PC-9 (cell line): ENCODE results near the gene MYO5C. TPM values are rescaled to one million over a fixed set of nuclear protein-coding genes. Genes with fewer than 3 reads are reported as not detected.

Experiments used
- BruUV-seq: library from RNA; stranded (reverse); fragments of 400-500 nt; replicated peaks from 2 replicates; lab custom pipeline; 2021; lab: Mats Ljungman, UMichigan
- CTCF ChIA-PET: fragments of 300-600 bp; sonication (Branson Sonifier 250); formaldehyde crosslinking; loops from one replicate; lab custom pipeline; 2022; ENCODE audit warnings: antibody characterized with exemption; lab: Charles Lee
- POLR2A ChIA-PET: fragments of 300-600 bp; sonication (Branson Sonifier 250); formaldehyde crosslinking; loops from one replicate; lab custom pipeline; 2022; ENCODE audit warnings: antibody characterized with exemption; ENCODE audit not compliant: unreplicated experiment; lab: Charles Lee
- DNase-seq, 2 experiments: peaks; one replicate each; pipeline versions ENCODE4 v3.0.0 to v3.0.0-alpha.2; 2015 to 2022; ENCODE audit warnings: mixed read lengths in 1 of 2
- H2AFZ ChIP-seq: fragments of 200-600 bp; sonication (generic); 2 replicates; pipeline ENCODE4 v1.8.1; 2017; ENCODE audit warnings: antibody characterized with exemption
- H3F3A ChIP-seq: fragments of 200-600 bp; sonication (generic); 2 replicates; pipeline ENCODE4 v1.8.1; 2017; ENCODE audit warnings: antibody characterized with exemption, mild to moderate bottlenecking, low read depth; ENCODE audit not compliant: insufficient read depth
- H3K27ac ChIP-seq: fragments of 200-600 bp; sonication (generic); 2 replicates; pipeline ENCODE4 v1.6.1; 2016; ENCODE audit warnings: mixed run types
- H3K27me3 ChIP-seq: fragments of 200-600 bp; sonication (generic); 2 replicates; pipeline ENCODE4 v1.6.1; 2016; ENCODE audit warnings: low read depth, mixed run types; ENCODE audit not compliant: insufficient read depth
- H3K36me3 ChIP-seq: fragments of 200-600 bp; sonication (generic); 2 replicates; pipeline ENCODE4 v1.6.1; 2016; ENCODE audit warnings: low read depth, mixed run types
- H3K4me1 ChIP-seq: fragments of 200-600 bp; sonication (generic); replicated peaks from 2 replicates; pipeline ENCODE4 v1.6.1; 2016; ENCODE audit warnings: mixed run types; ENCODE audit not compliant: insufficient read depth
- H3K4me2 ChIP-seq: fragments of 200-600 bp; sonication (generic); 2 replicates; pipeline ENCODE4 v1.6.1; 2017; ENCODE audit warnings: mixed run types
- H3K4me3 ChIP-seq: fragments of 200-600 bp; sonication (generic); 2 replicates; pipeline ENCODE4 v1.6.1; 2016; ENCODE audit warnings: mixed run types
- H3K79me2 ChIP-seq: fragments of 200-600 bp; sonication (generic); 2 replicates; pipeline ENCODE4 v1.6.1; 2017; ENCODE audit warnings: low read depth, mixed run types
- H3K9me2 ChIP-seq: fragments of 200-600 bp; sonication (generic); 2 replicates; pipeline ENCODE4 v1.8.1; 2017; ENCODE audit warnings: mild to moderate bottlenecking; ENCODE audit not compliant: insufficient read depth
- H3K9me3 ChIP-seq: fragments of 200-600 bp; sonication (generic); 2 replicates; pipeline ENCODE4 v1.8.1; 2016; ENCODE audit warnings: low read depth; ENCODE audit not compliant: insufficient read depth
- H4K20me1 ChIP-seq: fragments of 200-600 bp; sonication (generic); 2 replicates; pipeline ENCODE4 v1.8.1; 2017; ENCODE audit not compliant: insufficient read depth
- EZH2 ChIP-seq: fragments of 200-600 bp; sonication (generic); IDR thresholded peaks from 2 replicates; pipeline ENCODE4 v1.8.0; 2017; ENCODE audit warnings: antibody characterized with exemption, low read depth
- intact Hi-C: fragments of 100-400 bp; cut with micrococcal nuclease; formaldehyde crosslinking; loops from one replicate; pipeline ENCODE4 v1.10.0; 2022; ENCODE audit not compliant: unreplicated experiment
- total RNA-seq: library from RNA; stranded (reverse); gene quantifications from 2 replicates; pipeline ENCODE4 v1.2.3, GENCODE V29; 2021
- TF ChIP-seq, protein P1 (sequence below): fragments of 200-600 bp; sonication (generic); conservative IDR thresholded peaks from 2 replicates; pipeline ENCODE4 v1.6.1; 2017; ENCODE audit warnings: mixed run types, antibody characterized with exemption, mild to moderate bottlenecking, moderate library complexity

MYO5C gene
- total RNA-seq, 1 experiment from 2014 or later, result 41.1 TPM

DNA sequence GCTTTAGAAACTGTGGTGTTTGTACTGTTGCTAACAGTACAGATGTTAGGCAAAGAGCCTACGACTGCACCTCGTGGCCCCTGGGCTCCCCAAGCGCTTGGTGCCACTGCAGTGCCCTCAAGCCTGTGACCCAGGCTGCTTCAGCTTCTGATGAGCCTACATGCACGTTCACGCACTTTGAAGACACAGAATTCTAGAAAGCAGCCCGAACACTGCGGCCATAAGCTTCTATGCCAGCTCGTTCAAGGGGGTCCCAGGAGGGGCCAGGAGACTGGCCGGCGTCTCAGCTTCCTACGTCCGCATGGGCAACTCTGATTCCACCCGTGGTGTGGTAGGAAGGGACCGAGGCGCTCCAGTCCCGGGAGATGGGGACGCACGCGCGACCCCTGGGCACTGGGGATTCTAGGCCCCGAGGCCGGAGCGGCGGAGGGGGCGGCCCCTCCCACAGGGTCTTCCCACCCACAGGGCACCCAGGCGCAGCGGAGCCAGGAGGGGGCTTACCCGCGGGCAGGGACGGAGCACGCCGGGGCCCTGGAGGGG lies 653 bp downstream of the MYO5C start:
- H3K4me1 ChIP-seq, result peaks cover 25% of the 10 kb centered on the region
- no peak for DNase-seq
- H2AFZ ChIP-seq, result peak overlapping the region; percentile 87
- peak overlapping the region; percentile 97 for H3K4me2 ChIP-seq
- no peaks in the 10 kb centered on the region for H3K27me3 ChIP-seq
- TF ChIP-seq, protein P1, sequence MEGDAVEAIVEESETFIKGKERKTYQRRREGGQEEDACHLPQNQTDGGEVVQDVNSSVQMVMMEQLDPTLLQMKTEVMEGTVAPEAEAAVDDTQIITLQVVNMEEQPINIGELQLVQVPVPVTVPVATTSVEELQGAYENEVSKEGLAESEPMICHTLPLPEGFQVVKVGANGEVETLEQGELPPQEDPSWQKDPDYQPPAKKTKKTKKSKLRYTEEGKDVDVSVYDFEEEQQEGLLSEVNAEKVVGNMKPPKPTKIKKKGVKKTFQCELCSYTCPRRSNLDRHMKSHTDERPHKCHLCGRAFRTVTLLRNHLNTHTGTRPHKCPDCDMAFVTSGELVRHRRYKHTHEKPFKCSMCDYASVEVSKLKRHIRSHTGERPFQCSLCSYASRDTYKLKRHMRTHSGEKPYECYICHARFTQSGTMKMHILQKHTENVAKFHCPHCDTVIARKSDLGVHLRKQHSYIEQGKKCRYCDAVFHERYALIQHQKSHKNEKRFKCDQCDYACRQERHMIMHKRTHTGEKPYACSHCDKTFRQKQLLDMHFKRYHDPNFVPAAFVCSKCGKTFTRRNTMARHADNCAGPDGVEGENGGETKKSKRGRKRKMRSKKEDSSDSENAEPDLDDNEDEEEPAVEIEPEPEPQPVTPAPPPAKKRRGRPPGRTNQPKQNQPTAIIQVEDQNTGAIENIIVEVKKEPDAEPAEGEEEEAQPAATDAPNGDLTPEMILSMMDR, result no peak
- TF ChIP-seq EZH2, result no peak
- H4K20me1 ChIP-seq, result no peaks in the 10 kb centered on the region
- no peaks in the 10 kb centered on the region for H3K9me3 ChIP-seq
- peaks cover 16% of the 10 kb centered on the region for H3K79me2 ChIP-seq
- BruUV-seq, result TSS peak; percentile 47
- H3K9me2 ChIP-seq, result no peaks in the 10 kb centered on the region
- H3K36me3 ChIP-seq, result no peaks in the 10 kb centered on the region
- H3F3A ChIP-seq, result no peaks in the 10 kb centered on the region
- intact Hi-C loops, result no loop called here
- POLR2A ChIA-PET, result no interaction called here
- H3K4me3 ChIP-seq, result peak overlapping the region; percentile 86
- CTCF ChIA-PET, result interaction anchor here (1.0 kb wide), 1 partner anchor 33 kb away, joined by 3 read pairs; no protein-coding TSS in a partner anchor
- peak overlapping the region; percentile 24; the same call in 1 of the 2 replicates for H3K27ac ChIP-seq

DNA sequence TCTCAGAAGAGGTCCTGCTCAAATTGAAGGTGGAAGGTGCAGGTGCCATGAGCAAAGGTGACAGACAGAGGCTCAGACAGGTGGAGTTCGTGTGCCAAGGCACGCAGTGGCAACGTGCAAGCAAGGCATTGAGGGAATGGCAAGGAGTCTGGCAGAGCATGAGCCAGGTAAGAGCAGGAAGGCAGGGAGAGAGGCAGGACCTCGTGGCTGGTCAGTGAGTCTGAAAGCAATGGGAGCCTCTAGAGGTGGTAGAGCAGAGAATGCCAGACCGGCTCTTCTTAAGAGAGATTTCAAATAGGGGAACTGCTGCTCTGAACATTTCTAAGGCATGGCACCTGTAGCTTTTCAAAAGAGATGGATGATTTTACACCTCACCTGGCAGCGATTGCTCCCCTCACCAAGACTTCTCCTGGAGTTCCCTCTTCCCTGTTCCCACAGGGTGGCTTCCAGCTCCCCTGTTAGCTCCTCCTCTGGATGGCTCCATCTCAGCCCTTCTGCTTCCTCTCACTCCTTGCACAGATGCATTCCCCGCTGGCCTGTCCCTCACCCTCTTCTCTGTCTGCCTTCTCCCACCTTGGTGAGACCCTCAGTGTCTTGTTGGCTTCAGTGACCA lies 2.7 kb downstream of the MYO5C start:
- Histone ChIP-seq H3K4me1 (peaks cover 44% of the 10 kb centered on the region), H3K9me3 (no peaks in the 10 kb centered on the region), H3K9me2 (no peaks in the 10 kb centered on the region), H3K4me2 (no peak overlapping the region), H3K79me2 (peaks cover 27% of the 10 kb centered on the region), H3K36me3 (no peaks in the 10 kb centered on the region), H3K4me3 (no peak overlapping the region), H3K27me3 (no peaks in the 10 kb centered on the region), H3K27ac (no peak overlapping the region), H3F3A (peaks cover 7% of the 10 kb centered on the region; the same call in 1 of the 2 replicates), H4K20me1 (no peaks in the 10 kb centered on the region), H2AFZ (no peak overlapping the region)
- ChIA-PET POLR2A (no interaction called here), CTCF (no interaction called here)
- no peak for DNase-seq
- no TSS peak for BruUV-seq
- intact Hi-C loops, result no loop called here
- TF ChIP-seq EZH2, result no peak
- TF ChIP-seq, protein P1, result no peak

DNA sequence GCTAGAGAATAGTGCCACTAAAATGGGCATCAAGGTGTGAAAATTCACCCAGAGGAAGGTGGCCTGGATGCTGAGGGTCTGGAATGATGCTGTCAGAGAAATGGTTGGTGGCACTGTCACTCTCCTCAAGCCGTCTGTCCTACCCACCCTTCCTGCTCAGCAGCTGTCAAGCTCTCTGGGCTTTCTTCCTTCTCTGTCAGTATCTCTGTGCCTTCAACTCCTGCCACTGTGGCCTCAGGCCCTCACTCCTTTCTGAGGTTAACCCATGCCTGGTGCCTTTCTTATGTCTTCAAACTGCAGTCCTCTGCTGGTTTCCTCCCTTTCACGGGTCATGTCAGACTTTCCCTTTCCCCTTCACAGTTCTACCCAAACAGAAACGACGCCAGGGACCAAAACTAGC lies 4.4 kb downstream of the MYO5C start:
- H3K27me3 ChIP-seq, result no peaks in the 10 kb centered on the region
- H3K36me3 ChIP-seq, result no peaks in the 10 kb centered on the region
- H3K9me2 ChIP-seq, result no peaks in the 10 kb centered on the region
- H4K20me1 ChIP-seq, result no peaks in the 10 kb centered on the region
- H3K27ac ChIP-seq, result no peak overlapping the region
- peaks cover 18% of the 10 kb centered on the region; the same call in 1 of the 2 replicates for H3F3A ChIP-seq
- peaks cover 39% of the 10 kb centered on the region for H3K79me2 ChIP-seq
- ChIA-PET CTCF (interaction anchor here (0.5 kb wide), 1 partner anchor 35 kb away, joined by 8 read pairs; no protein-coding TSS in a partner anchor), POLR2A (no interaction called here)
- H3K4me3 ChIP-seq, result no peak overlapping the region
- no TSS peak for BruUV-seq
- no peaks in the 10 kb centered on the region for H3K9me3 ChIP-seq
- no peak for DNase-seq
- H3K4me1 ChIP-seq, result peaks cover 51% of the 10 kb centered on the region
- TF ChIP-seq EZH2, result no peak
- TF ChIP-seq, protein P1, result no peak
- no peak overlapping the region for H3K4me2 ChIP-seq
- intact Hi-C loops, result no loop called here
- H2AFZ ChIP-seq, result no peak overlapping the region
